ENCODE results near the gene USH1G.
A peak's percentile ranks its signal among the peaks of the same experiment; 100 is the strongest.
"Not testable (repeated sequence)": the region's sequence is repeated elsewhere in the genome, so short reads cannot be mapped to it uniquely, and the experiment has no call there.

The USH1G gene

DNA sequence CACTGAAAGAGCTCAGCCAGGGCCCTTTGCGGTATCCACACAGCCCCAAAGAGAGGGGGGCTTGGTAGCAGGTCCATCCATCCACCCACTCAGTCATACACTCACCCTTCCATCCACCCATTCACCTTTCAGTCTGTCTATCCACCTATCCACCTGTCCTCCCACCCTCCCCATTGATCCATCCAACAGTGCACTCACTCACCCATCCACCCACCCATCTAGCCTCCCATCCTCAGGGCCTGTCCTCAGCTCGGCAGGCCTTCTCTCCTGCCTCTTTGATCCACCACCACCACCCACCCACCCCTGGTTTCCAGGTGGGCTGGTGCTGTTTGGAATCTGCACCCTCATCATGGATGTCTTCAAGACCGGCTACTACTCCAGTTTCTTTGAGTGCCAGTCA is 2.2 kb upstream of the USH1G start:
- DNase-seq, result no peak

DNA sequence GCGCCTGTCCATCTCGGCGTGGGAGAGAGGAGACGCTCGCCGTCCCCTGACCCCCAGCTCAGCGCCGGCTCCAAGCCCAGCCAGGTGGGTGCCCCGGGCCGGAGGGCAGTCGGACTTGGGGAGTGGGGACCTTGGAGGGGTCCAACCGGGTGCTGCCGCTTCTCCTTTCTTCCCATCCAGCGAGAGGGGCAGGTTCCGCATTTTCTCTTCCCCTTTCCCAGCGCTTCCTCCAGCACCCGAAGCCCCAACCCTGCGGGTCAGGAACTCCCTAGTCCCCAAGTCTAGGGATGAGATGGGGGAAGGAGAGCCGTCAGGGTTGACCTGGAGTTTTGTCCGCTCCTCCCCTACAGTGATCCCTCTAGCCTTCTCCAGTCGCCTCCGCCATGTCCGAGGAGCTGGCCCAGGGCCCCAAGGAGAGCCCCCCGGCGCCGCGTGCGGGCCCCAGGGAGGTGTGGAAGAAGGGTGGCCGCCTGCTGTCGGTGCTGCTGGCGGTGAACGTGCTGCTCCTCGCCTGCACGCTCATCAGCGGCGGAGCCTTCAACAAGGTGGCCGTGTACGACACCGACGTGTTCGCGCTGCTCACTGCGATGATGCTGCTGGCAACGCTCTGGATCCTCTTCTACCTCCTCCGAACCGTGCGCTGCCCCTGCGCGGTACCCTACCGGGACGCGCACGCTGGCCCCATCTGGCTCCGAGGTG is 1.3 kb upstream of the USH1G start, which contains the start of gene OTOP2:
OTOP2 (plus strand) TSS at position 24 of the 699 bp plus-strand sequence; CDS start at position 384, 360 bp downstream.
- DNase-seq, result no peak

DNA sequence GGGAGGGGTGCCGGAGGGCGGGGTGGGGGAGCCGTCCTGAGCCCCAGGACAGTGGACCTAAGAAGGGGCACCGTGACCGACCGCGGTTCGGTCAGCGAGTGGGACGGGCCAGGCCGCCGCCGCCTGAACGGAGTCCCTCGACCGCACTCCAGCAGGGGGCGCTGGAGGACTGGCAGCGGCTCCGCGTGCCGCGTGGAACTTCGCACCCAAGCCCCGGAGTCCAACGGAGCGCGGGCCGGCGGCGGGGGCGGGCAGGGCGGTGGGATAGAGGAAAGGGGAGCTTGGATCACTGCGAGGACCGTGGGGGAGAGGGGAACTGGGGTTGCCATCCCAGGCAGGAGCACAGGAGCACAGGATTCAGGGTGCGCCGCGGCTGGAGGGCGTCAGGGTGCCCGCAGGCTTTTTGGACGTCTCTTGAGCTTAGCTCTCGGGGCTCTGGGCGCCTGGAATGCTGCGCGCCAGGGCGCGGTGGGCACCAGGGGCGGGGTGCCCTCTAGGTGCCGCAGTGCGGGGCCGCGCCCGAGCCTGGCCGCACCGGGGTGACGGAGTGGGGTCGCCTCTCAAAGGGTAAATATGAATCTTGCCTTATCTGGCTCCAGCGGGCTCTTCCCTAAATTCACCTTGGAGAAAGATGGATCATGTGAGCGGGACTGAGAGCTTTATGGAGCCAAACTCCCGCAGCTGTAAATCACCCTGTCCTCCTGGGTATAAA is 639 bp upstream of the USH1G start:
- DNase-seq, result peak; percentile 79 to 81

DNA sequence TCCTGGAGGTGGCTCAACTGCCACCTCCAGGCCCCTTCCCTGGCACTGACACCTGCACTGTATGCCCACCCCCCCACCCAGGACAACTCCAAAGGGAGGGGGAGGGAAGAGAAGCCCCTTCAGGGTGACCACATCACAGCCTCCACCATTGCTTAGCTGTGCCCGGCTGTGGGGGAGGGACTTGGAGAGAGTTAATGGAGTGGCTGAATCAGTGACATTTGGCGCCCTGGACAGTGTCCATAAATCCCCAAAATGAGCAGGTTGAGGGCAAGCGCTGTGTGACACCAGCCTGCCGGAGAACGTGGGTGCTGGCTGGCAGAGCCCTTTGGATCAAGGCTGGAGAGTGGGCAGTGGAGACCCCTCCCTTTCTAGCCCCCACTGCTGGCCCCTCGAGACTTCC is 883 bp downstream of the USH1G start:
- DNase-seq, result no peak

DNA sequence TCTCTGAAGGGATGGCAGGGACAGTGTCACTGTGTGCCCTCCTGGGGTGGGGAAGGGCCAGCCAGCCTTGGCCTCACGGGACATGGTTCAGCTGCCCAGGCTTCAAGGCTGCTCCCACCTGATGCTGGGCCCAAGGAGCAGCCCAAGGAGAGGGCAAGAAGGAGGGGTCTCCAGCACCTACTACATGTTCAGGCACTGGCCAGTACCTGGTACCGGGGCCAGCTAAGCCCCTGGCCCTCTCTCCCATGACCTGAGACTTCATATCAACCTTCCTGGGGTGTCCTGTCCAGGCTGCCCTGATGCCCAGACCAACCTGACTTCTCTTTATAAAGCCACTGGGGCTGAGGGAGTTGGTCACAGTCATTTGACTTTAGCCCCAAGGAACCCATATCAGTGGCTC is 1.3 kb downstream of the USH1G start:
- DNase-seq, result no peak

DNA sequence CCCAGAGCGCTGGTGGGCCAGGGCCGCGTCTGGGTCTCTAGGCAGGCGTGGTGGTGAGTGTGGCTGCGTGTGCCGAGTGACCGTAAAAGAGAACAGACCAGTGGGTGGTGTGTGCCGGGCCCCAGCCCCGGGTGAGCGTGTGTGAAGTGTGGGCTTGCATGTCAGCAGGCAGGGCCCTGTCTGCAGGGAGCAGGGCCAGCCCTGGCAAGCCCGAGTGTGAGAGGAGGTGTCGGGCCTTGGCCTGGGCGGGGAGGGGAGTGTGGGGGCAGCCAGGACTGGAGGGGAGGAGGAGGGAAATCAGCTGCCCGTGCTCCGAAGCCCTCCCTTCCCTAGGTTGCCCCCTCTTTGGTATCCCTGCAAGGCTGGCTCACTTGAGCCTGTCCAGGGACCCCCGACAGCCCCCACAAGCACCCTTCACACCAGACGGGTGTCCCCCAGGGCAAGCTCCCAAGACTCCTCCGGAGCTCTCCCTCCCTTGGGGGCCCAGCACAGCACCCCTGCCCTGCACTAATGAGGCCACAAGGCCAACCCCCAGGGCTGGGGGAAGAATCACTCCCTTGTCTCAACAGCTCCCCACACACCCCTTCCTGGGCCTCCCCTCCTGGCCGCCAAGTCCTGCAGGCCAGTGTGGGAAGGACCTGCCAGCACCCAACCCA is 1.9 kb downstream of the USH1G start:
- DNase-seq, result no peak

DNA sequence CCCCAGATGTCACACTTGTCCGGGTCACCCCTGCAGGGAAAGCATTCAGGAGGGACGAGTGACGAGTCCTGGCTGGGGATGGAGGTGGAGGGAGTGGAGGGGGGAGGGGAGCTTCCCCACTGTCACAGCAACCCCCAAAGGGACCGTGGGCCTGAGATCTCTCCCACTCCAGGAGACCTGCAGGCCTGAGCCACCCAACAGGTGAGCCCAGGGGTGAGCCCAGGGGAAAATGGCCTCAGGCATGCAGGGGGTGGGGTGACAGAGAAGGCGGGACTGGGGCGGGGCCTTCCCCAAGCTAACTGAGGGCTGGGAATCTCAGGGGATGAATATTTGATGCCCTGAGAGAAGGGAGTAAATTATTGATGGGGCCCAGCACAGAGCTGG is 2.4 kb downstream of the USH1G start:
- no peak for DNase-seq

DNA sequence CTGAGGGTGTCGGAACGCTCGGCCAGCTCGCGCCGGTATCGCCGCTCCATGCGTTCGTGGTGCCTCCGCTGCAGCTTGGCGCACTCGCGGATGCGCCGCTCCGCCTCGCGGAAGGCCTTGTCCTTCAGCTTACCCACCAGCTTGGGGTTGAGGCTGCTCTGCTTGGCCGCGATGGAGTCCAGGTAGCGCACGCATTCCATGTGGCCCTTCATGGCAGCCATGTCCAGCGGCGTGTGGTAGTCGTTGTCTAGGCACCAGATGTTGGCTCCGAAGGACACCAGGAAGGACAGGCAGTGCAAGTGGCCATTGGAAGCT is 2.8 kb downstream of the USH1G start:
- DNase-seq, result no peak

DNA sequence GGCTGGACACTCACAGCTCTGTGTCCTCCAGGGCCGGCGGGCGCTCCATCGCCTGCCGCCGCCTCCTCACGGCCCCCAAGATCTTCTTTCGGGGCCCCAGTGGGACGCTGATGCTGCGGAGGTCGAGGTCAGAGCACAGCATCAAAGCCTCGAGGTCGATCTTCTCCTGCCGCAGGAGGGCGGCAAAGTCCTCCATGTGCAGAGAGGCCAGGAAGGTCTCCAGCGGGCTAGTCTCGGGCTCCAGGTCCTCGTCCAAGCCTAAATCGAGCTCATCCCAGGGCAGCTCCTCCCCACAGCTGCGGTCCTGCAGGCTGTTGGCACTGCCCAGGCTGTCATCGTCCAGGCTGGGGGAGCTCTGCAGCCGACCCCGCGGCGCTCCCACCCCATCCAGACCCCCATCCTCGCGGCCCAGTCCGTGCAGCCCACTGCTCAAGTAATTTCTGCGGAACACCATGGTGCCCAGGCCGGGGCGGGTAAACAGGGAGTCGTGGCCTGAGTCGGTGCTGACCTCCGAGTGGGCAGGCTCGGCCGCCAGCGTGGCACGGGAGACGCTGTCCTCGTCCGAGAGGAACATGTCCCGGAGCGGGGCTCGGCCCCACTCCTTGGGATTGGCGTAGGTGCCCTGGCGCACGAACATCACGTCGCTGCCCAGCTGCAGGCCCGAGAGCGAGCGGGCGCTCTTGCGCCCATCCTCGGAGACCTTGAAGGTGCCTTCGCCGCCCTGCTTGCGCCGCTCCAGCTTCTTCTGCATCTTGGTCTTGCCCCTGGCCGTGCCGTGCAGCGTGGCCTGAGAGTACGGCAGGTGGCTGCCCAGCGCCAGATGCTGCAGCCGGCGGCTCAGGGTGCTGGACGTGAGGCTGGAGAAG is 3.4 kb downstream of the USH1G start:
- peak in 1 of 2 experiments; percentile 28 for DNase-seq

DNA sequence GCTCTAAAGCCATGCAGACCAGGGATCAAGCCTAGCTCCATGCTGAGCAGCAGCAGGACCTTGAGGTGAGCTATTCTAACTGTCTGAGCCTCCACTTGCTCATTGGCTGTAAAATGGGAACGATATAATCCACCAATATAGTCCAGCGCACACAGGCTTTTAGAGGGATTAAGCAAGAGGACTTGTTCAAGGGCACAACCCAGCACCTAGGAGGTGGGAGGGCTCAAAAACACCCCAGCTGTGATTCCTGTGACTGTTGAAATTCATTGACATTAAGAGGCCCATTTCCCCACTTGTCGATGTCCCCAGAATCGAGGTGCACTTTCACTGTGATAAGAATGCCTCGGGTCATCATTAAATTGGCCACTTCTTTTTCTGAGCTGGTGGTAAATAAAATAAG is 4.1 kb downstream of the USH1G start:
- no peak for DNase-seq

DNA sequence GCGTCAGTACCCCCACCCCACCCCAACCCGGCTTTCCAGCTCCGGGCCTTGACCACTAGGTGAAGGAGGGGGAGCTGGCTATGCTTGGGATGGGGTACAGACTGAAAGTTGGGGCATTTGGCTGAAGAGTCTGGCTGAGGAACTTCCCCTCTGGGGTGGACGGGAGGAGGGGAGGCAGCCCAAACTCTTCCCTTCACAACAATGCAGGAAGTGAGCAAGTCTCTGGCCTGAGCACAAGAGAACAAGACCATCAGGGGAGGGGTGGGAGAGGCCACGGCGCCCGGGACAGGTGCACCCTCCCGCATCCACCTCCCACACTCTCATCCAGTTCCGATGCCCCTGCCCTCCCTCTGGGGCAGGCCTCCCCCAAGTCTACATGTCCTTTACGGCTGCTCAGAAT is 5.6 kb downstream of the USH1G start:
- DNase-seq, result no peak

DNA sequence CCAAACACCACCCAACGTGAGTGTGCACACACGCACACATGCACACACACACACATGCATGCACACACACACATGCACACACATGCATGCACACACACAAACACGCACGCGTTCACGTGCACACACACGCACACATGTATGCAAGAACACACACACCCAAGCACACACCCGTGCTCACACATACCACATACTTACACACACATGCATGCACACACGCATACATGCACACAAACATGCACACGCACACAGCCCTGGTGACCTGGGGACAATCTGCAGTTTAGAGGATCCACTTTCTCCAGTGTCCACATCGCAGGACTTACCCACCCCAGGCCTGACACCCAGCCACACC is 6.2 kb downstream of the USH1G start:
- DNase-seq, result no peak

DNA sequence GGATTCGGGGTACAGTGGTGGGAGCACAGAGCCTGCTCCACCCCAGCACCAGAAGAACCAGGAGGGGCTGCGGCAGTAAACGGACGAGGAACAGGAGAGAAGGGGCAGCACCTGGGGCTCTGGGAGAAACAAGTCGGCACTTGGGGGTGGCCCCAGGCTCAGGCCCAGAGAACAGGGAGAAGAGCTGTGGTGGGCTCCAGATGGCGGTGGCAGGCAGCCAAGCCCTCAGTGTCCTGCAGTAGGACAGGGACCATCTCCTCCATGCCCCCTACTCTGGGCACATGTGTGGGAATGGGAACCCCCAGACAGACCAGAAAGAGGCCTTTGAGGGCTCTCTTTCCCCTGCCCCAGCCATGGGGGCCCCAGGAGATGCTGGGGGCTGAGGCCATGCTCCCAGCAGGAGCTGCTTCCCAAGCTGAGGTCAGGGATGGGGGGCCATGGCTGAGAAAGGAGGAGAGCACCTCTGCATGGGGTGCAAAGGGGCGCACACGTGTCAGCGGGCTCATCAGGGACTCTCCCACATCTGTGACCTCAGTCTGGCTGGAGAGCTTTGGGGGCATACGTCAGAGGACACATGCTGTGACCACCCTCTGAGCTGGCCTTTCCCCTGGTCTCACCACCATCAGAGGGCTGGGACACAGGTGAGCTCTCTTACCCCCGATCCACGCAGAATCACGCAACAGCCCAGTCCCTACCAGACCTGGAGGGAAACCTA is 6.8 kb downstream of the USH1G start:
- no peak for DNase-seq

DNA sequence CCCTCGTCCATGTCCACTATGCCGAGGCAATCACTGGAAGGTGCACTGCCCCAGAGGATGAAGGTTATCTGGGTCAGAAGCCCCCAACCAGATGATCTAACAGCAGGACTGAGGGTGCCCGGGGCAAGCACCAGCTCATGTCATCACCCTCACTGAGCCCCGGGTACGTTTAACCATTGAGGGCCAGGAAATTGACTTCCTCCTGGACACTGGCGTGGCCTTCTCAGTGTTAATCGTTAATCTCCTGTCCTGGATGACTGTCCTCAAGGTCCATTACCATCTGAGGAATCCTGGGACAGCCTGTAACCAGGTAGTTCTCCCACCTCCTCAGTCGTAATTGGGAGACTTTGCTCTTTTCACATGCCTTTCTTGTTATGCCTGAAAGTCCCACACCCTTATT is 11.6 kb downstream of the USH1G start:
- DNase-seq, result not testable (repeated sequence)

DNA sequence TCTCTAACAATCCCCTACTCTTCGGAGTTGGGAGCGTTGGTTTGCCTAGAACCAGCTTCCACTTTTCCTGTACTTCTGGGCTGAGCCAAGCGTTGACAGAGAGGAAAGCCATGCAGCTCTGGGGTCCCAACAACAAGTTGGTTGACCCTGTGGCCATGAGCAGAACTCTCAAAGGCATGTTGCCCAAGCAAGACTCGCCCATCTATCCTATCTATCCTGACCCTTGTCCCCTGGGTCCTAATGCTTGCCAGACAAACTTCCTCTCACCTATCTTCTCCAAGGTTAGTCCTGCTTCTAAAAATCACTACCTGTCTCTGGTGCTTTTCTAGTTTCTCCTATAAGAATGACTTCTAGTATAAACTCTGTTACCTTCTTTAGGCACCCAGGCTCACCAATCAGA is 14.0 kb downstream of the USH1G start:
- DNase-seq, result not testable (repeated sequence)

DNA sequence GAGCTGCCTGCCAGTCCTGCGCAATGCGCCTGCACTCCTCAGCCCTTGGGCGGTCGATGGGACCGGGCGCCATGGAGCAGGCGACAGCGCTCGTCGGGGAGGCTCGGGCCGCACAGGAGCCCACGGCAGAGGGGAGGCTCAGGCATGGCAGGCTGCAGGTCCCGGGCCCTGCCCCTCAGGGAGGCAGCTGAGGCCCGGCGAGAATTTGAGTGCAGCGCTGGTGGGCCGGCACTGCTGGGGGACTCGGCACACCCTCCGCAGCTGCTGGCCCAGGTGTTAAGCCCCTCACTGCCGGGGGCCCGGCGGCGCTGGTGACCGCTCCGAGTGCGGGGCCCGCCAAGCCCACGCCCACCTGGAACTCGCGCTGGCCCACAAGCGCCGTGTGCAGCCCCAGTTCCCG is 16.0 kb downstream of the USH1G start:
- no peak for DNase-seq

DNA sequence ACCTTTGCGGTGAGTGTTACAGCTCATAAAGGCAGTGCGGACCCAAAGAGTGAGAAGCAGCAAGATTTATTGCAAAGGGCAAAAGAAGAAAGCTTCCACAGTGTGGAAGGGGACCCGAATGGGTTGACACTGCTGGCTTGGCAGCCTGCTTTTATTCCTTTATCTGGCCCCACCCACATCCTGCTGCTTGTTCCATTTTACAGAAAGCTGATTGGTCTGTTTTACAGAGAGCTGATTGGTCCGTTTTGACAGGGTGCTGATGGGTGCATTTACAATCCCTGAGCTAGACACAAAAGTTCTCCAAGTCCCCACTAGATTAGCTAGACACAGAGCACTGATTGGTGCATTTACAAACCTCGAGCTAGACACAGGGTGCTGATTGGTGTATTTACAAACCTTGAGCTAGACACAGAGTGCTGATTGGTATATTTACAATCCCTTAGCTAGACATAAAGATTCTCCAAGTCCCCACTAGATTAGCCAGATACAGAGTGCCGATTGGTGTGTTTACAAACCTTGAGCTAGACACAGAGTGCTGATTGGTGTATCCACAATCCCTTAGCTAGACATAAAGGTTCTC is 16.8 kb downstream of the USH1G start:
- DNase-seq, result not testable (repeated sequence)

DNA sequence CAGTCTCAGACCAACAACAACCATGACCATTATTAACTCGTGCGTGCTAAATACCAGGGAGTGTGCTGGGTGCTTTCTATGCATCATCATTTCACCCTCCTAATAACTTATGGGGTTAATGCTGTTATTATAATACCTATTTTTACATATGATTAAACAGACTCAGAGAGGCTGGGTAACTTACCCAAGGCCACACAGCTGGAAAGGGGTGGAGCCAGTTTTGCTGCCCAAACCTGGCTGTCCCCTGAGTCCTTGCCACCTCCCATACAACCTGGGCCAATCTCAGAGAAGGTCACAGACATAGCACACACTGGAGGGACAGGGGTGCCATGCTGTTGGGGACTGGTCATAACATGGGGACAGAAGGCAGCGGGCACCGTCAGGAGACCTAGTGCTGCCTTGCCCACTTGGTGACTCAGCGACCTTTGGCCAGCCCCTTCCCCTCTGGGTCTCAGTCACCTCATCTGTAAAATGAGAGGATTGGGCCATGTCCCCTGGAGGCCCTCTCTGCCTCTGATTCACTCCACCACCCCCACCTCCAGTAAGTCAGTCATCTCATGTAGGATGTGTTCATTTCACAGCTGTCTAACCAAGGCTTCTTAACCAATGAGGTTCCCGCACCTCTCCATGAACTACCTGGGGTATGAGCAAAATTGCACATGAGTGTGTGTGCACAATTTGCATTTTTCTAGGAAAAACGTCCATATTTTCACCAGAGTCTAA is 18.2 kb downstream of the USH1G start:
- DNase-seq, result no peak

DNA sequence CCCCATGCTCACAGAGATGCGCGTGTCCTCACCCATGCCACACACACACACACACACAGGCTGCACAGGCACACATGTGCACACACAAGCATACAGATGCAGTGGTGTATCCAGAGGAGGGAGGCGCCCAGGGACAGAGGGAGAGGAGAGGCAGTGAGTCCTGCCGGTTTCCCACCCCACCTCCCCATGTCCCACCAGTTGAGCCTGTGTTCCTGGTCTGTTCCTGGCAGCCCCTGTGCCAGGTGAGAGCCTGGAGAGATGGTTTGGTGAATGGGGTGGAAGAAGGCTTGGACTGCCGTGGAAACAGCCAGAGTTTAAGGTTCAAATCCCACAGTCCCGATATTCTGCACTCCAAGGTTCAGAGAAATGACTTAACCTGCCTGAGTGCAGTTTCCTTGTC is 19.4 kb downstream of the USH1G start:
- no peak for DNase-seq

DNA sequence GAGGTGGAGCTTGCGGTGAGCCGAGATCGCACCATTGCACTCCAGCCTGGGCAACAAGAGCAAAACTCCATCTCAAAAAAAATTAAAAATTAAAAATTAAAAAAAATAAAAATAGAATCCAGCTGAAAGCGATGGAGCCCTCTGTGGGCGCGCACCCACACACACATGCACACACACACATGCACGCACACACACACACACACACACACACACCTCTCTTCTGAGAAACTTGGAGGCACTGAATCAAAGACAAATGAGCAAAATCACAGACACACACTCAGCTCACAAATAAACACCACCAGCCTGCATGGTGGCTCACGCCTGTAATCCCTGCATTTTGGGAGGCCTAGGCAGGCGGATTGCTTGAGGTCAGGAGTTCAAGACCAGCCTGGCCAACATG is 20.0 kb downstream of the USH1G start:
- DNase-seq, result no peak

DNA sequence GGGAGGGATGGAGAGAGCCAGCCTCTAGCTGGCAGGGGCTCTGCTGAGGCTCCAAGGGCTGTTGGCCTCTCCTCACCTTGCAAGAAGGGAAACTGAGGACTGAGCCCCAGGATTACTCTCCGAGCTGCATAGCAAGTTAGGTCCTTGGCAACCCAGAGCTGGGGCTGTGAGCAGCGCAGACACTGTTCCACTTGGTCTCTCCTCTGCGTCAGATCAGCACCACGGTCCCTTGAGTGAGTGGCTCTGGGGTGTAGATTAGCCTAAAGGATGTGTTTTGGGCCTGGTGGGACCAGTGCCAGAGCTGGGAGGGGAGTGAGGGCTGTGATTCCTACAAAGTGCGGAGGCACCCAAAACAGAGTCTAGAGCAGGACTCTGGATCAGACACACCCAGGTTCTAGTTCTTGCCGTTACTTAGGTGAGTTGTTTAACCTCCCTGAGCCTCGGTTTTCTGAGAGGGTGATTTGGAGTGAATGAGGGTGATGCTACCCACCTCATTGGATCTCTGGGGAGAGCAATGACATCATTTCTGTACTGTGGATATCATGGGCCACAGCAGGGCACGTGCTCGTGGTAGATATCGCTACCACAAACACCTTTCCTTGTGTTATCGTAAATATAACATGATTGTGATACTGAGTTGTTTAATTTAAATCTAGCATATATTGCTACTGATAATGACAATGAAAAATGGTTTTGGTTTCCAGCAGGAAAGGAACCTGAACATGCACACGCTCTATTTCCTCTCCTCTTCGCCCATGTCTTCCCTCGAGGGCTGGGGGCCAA is 21.5 kb downstream of the USH1G start:
- no peak for DNase-seq

All from activated CD4-positive, alpha-beta T cell treated with anti-CD3 and anti-CD28 coated beads, Interleukin-2, amount 50 U/mL, for 48 hours (primary cell).